Measurements from ENCODE around the gene KCNH1. TPM values are rescaled to one million over a fixed set of nuclear protein-coding genes. Genes with fewer than 3 reads are reported as not detected.

KCNH1 gene
- total RNA-seq, 1 donor from 2014 or later, result 0.26 TPM

DNA sequence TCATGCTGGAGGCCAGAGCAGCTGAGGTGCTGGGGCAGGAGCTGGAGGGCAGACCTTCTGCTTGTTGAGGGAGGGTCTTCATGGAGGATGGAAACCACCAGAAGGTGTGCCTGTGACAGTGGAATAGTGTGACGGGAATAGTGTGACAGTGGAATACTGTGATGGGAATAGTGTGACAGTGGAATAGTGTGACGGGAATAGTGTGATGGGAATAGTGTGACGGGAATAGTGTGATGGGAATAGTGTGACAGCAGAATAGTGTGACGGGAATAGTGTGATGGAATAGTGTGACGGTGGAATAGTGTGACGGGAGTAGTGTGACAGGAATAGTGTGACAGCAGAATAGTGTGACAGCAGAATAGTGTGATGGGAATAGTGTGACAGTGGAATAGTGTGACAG lies 480.2 kb downstream of the KCNH1 start:
- no peak for DNase-seq (ENCODE audit: low spot score)

DNA sequence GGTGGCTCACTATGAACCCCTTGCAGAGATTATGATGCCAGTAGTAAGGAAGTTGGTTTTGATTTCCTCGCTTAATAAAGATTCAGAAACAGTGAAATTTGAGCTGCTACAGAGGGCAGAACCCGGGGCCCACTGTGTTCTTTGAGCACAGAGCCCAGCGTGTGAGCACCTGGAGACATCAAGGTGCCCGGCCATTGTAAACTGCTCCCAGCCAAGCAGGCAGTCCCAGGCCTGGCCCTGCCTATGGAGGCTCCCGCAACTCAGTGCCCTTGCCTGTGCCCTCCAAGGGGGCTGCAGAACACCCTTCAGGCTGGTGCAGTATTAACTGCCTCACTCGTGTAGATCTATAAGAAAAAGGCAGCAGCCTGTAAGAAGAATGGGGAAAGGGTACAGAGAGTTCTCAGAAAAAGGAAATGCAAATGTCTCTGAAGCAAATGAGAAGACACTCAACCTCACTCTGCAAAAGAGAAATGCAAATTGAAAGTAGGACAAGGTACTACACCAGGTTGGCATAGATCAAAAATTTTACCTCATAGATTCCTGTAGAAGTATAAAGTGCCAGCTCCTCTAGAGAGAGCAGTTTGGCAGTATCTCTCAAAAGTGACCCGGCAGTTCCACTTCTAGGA lies 481.5 kb downstream of the KCNH1 start:
- no peak for DNase-seq (ENCODE audit: low spot score)

DNA sequence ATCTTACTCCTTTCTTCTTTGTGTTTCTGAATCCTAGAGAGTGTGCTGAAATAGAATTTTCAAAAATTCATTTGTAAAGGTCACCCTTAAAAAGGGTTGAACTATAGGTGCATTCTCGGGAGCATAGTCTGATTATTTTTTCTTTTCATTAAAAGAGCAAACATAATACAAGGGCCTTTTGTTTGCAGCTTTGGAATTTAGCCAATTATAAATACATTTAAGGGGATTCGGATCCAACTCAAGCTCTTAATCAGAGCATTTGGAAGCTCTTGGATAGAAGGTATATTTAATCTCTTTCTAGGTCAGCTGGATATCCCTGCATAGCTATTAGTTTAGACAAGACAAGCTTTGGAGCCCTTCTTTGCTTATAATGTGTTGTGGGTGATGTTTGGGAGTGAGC lies 483.5 kb downstream of the KCNH1 start:
- DNase-seq (ENCODE audit: low spot score), result no peak

DNA sequence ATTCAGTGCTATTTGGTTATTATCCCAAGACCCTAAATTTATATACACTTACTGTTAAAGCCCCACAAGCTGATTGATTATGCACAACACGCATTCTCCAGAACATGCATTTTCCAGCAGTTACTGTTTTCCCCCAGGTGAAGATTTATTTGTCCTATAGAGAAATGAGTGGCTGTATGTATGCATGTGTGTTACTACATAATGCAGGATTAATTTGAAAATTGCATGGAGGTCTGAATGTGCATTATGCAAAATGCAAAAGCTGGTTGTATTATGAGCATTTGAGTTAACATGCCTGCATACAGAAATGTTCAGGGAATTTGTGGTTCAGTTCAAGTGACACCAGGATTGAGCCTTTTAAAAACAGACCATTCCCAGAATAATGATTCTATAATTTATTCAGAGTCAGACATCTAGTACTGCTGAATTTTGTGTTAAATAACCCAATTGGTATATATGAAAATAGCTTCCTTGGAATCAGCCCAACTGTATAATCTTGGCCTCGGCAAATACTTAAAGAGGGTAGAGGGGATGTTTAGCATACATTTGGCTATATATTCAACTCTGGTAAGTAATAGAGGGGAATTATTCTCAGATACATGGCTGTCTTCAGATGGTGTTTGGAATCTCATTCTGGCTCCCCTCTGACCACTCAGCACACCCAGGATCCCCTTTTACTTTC lies 485.2 kb downstream of the KCNH1 start:
- no peak for DNase-seq (ENCODE audit: low spot score)

DNA sequence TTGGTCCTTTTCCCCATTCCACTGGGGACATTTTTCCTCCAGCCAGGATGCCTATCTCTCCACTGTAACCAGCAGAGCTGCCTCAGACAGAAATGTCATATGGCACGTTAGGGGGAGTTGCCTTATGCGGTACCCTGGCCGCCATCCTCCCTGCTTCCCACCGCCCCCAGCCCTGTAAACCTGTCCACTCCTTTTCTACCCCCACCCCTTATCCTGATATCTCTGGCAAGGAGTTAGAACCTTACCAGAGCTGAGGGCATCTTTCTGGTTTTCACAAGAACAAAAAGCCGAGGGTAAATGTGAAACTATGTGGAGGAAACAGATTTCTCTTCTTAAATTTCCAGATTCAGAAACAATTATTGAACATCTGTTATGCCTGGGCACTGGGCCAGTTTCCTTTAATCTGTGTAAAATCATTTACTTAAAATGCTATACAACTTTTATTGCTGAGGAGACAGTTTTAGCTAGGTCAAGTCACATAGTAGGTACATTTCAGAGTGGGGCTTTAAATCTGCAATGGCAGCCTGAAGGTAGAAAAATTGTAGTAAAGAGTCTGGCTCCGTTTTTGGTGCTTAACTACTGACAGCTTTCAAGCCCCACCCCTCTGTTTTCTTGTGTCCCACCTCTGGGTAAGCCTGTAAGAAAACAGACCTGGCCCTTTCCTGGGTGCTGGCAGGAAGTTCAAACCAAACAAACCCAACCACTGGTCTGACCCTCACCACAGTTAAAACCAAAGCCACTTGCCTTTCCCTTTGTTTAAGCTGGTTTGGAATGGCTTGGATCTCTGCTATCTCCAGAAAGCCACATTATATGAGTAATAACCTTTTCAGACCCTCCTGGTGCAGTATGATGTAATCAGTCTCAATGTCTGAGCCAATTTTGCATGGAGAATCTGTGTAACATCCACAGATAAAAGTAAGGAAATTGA lies 486.3 kb downstream of the KCNH1 start:
- no peak for DNase-seq (ENCODE audit: low spot score)

DNA sequence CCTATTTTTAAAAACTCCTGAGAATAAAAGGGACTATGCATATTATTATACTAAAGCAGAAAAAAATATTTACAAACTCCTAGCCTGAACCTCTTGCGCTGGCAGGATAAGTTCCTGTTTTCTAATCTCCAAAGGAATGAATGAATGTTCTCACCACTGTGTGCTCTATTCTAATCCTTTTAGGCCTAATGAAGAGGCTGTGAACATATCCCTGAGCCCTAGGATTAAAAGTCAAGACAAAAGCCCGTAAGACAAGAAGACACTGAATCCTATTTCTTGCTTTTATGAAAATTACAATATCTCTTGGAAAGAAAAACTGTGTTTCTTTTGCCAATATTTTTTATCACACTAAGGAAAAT lies 487.7 kb downstream of the KCNH1 start:
- no peak for DNase-seq (ENCODE audit: low spot score)

DNA sequence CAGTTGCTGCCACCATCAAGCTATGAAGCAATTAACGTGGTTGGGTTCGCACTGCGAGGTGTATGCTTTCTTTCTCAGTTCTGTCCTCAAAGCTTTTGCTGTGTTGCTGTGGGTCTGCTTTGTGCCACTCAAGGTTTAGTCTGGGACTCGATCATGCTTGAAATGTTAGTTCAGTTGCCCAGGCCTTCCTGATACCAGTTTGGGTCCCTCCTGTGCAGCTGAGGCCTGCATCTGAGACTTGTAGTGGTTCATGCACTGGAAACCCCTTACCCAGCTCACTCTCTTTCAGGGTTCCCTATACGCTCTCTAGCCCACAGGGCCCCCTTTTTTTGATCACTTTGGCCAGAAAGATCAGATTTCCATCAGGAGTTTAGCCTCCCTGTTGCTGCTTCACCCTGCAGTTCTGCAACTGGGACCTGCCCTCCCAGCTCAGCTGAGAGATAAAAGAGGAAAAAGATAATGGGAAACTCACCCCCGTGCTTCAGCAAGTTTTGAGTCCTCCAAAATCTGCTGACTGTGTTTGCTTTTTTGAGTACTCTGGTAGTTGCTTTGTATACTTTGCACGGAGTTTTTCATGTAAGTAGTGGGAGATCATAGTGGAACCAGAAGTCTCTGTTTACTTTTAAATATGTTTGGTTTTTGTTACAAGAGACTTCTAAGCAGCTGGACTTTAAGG lies 488.2 kb downstream of the KCNH1 start:
- no peak for DNase-seq (ENCODE audit: low spot score)

DNA sequence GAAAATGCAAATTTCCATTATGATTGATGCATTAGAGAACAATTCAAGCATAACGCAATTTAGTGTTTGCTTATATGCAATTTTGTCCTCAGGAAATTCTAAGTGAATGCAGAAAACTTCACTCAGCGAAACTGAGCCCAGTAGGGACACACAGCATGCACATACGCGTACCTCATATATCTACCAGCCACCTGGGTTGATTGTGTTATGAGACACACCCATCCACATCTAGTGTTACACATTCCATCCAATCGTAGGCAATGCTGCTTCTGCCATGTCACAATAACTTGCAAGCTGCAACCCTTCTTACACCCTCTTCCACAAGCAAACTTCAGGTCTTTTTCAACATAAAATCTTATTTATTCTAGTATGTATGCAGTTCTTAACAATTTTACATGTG lies 492.4 kb downstream of the KCNH1 start:
- no peak for DNase-seq (ENCODE audit: low spot score)

DNA sequence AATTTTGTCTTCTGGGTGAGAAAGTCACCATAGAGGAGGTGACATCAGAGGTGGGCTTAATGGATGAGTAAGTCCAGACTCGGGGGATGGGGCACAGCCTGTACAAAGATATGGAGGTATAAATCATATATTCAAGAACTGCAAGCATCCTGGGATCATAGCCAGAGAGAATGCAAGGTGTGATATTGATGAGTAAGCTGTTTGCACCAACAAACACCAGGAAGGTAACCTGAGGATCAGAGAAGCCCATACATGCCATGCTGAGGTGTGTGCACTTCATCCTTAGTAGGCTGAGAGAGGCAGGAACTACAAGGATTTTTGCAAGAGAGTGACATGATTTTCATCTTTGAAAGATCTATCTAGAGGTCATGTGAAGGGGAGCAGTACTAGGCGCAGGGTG lies 498.8 kb downstream of the KCNH1 start:
- no peak for DNase-seq (ENCODE audit: low spot score)

DNA sequence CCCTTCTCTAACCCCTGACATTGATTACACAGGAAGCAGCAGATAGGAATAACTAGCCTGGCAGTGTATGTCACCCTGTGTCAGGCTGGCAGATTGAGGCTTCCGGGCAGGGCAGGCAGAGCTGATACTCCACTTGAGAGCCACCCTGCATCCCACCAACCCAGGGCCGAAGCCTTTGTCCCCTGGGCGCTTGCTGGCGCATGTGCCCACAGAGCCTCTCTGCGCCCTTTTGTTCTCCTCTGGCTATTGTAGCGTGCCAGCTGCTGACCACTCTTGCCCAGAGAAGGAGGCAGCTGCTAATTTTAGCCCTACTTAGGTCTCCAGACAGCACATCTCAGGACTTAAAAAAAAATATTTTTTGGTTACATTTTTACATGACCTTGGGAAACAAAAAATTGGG lies 500.3 kb downstream of the KCNH1 start:
- no peak for DNase-seq (ENCODE audit: low spot score)

DNA sequence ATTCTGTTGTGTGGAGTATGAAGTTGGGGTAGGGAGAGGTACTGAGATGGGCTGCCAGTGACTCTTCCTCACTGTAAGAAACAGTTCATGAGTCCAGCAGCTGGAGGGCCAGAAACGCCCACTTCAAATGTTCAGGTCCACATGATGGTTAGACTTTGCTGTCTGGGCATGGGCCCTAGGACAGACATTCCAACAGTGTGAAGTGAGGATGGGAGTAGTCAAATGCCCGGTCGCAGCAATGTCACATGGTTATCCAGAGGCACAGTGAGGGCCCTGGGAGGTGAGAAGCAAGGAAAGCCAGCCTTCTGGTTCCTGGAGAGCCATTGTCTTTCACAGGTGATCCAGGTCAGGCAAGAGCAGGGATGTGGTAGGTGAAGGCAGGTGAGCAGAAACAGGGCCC lies 500.8 kb downstream of the KCNH1 start:
- DNase-seq (ENCODE audit: low spot score), result no peak

DNA sequence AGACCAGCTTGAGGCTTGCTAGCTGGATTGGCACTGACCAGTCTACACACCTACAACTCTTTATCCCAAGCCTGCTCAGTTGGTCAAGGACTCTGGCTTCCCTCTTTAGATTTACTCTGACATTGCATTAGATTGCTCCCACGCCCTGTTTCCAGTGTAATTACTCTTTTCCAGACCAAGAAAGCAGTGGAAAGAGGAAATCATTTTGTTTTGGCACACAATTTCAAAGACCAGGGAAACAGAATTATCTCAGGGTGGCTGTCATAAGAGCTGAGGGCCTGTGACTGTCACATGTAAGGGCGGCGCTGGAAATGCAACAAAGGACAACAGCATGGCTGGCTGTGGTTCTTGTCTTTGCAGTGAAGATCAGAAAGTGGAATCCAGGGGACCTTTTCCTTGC lies 502.5 kb downstream of the KCNH1 start:
- no peak for DNase-seq (ENCODE audit: low spot score)

DNA sequence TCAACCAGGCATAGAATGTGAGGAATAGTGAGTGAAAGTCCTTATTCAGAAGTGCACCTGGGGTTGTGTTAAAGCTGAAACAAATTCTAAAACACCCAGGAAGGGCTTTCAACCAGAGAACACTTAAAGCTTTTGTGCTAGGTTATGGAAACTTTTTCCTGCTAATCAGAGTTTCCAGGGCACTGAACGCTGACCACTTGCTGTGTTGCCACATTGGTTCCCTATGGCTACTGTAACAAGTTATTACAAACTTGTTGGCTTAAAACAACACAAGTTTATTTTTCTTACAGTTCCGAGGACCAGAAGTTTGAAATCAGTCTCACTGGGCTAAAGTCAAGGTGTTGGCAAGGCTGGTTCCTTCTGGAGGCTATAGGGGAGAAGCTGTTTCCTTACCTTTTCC lies 504.7 kb downstream of the KCNH1 start:
- DNase-seq (ENCODE audit: low spot score), result no peak

DNA sequence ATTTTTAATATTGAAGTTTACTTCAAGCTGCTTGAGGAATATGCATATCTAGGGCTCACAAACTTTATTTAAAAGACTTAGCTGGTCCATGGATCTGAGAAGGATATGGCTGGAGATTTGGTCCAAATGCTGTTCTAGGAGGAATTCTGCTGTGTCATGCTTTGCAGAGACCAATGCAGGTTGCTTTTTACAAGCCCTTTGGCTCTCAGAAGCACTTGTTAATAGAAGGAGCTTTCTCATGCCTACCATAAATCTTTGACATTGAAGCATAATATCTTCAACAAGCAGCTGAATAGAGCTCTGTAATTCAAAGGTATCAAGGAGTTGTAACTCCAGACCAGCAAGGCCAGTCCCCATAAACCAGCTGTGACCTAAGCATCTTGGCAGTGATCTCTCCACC lies 506.2 kb downstream of the KCNH1 start:
- DNase-seq (ENCODE audit: low spot score), result no peak

Other genes starting within 250 kb of the KCNH1 start
- 43.5 TPM for gene RCOR3, start 125.2 kb upstream of the KCNH1 start, total RNA-seq
- 13.1 TPM for gene TRAF5, start 192.7 kb upstream of the KCNH1 start, total RNA-seq